ENCODE results near the gene NCBP3. TPM values are rescaled to one million over a fixed set of nuclear protein-coding genes. Genes with fewer than 3 reads are reported as not detected.
"Not testable (repeated sequence)": the region's sequence is repeated elsewhere in the genome, so short reads cannot be mapped to it uniquely, and the experiment has no call there.

Gene NCBP3
- total RNA-seq, 2 experiments from 2014 or later: 35.9 to 44.6 TPM

- Mint-ChIP-seq H3K9me3 (ENCODE audit: low read depth) (no peaks in the 10 kb centered on the region), H3K27me3 (no peaks in the 10 kb centered on the region), H3K4me3 (no peak overlapping the region), H3K4me1 (no peaks in the 10 kb centered on the region), H3K36me3 (ENCODE audit: low read depth) (peaks cover 2% of the 10 kb centered on the region), H3K27ac (no peak overlapping the region)
- intact Hi-C loops (cut with DNase I, micrococcal nuclease): loop anchor here (2.0 to 5.0 kb wide), 5 partner anchors 45 to 215 kb away; no protein-coding TSS in a partner anchor
- ChIA-PET POLR2A (no interaction called here), CTCF (interaction anchor here (0.5 to 1.3 kb wide), 6 partner anchors 17 to 166 kb away, joined by 3 to 6 read pairs (median 3); no protein-coding TSS in a partner anchor)
- DNase-seq (no peak), ATAC-seq (no peak)
Measured at GRCh38 chr17:3861761-3862681, 16.0 kb upstream of the NCBP3 start.

GRCh38 chr17:3860939-3861700, 15.1 kb upstream of the NCBP3 start:
- H3K27me3 Mint-ChIP-seq: no peaks in the 10 kb centered on the region
- no peaks in the 10 kb centered on the region for H3K4me1 Mint-ChIP-seq
- no peak overlapping the region for H3K4me3 Mint-ChIP-seq
- no peaks in the 10 kb centered on the region for H3K9me3 Mint-ChIP-seq (ENCODE audit: low read depth)
- H3K27ac Mint-ChIP-seq: no peak overlapping the region
- intact Hi-C loops (cut with DNase I, micrococcal nuclease): loop anchor here (5.0 kb wide), 3 partner anchors 46 to 216 kb away; no protein-coding TSS in a partner anchor
- CTCF ChIA-PET: interaction anchor here (0.6 to 1.3 kb wide), 6 partner anchors 8 to 150 kb away, joined by 3 to 6 read pairs (median 3); no protein-coding TSS in a partner anchor
- ATAC-seq (no peak), DNase-seq (no peak)
- POLR2A ChIA-PET: no interaction called here
- H3K36me3 Mint-ChIP-seq (ENCODE audit: low read depth): peaks cover 2% of the 10 kb centered on the region

- no peak overlapping the region for H3K27ac Mint-ChIP-seq
- no peaks in the 10 kb centered on the region for H3K27me3 Mint-ChIP-seq
- POLR2A ChIA-PET: no interaction called here
- intact Hi-C loops (cut with DNase I, micrococcal nuclease): loop anchor here (5.0 kb wide), 3 partner anchors 47 to 217 kb away; no protein-coding TSS in a partner anchor
- no peak overlapping the region for H3K4me3 Mint-ChIP-seq
- DNase-seq: no peak
- H3K36me3 Mint-ChIP-seq (ENCODE audit: low read depth): peaks cover 2% of the 10 kb centered on the region
- H3K9me3 Mint-ChIP-seq (ENCODE audit: low read depth): no peaks in the 10 kb centered on the region
- ATAC-seq: no peak
- CTCF ChIA-PET: interaction anchor here (0.6 to 1.1 kb wide), 4 partner anchors 15 to 139 kb away, joined by 3 to 4 read pairs (median 3); no protein-coding TSS in a partner anchor
- no peaks in the 10 kb centered on the region for H3K4me1 Mint-ChIP-seq
Measured at GRCh38 chr17:3859940-3860339, 13.9 kb upstream of the NCBP3 start.

- H3K27me3 Mint-ChIP-seq: peaks cover 2% of the 10 kb centered on the region
- no peaks in the 10 kb centered on the region for H3K9me3 Mint-ChIP-seq (ENCODE audit: low read depth)
- no peak overlapping the region for H3K4me3 Mint-ChIP-seq
- H3K4me1 Mint-ChIP-seq: no peaks in the 10 kb centered on the region
- ChIA-PET POLR2A (no interaction called here), CTCF (interaction anchor here (0.5 to 1.8 kb wide), 5 partner anchors 11 to 1031 kb away, joined by 3 to 6 read pairs (median 3); partner anchors contain the start of gene NCBP3)
- no peak overlapping the region for H3K27ac Mint-ChIP-seq
- no peak for DNase-seq
- intact Hi-C loops (cut with DNase I, micrococcal nuclease): no loop called here
- ATAC-seq: no peak
- peaks cover 2% of the 10 kb centered on the region for H3K36me3 Mint-ChIP-seq (ENCODE audit: low read depth)
Measured at GRCh38 chr17:3857261-3858105, 11.4 kb upstream of the NCBP3 start.

GRCh38 chr17:3854204-3854603, 8.2 kb upstream of the NCBP3 start:
- intact Hi-C loops (cut with DNase I, micrococcal nuclease); H3K27me3 Mint-ChIP-seq; H3K4me1 Mint-ChIP-seq; DNase-seq; H3K36me3 Mint-ChIP-seq (ENCODE audit: low read depth); H3K27ac Mint-ChIP-seq; CTCF ChIA-PET; POLR2A ChIA-PET; H3K9me3 Mint-ChIP-seq (ENCODE audit: low read depth); ATAC-seq; H3K4me3 Mint-ChIP-seq: not testable (repeated sequence)

DNA sequence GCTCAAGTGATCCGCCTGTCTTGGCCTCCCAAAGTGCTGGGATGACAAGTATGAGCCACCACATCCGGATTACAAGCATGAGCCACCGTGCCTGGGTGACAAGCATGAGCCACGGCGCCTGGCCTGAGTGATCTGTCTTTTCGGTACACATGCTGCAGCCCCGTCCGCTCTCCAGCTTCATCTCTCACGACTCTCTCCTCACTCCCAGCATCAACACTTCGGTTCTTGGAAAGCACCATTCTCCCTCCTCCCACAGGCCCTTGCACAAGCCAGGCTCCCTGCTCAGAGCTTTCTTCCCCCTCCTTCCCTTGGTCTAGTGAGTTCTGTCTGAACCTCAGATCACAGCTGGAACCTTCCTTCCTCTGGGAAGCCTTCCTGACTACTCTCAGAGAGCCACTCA, 6.5 kb upstream of the NCBP3 start:
- ChIA-PET POLR2A (no interaction called here), CTCF (interaction anchor here (0.5 to 0.6 kb wide), 2 partner anchors 8 to 568 kb away, joined by 3 read pairs; no protein-coding TSS in a partner anchor)
- no peak overlapping the region for H3K27ac Mint-ChIP-seq
- DNase-seq: no peak
- no peak for ATAC-seq
- H3K4me1 Mint-ChIP-seq: no peaks in the 10 kb centered on the region
- H3K36me3 Mint-ChIP-seq (ENCODE audit: low read depth): no peaks in the 10 kb centered on the region
- intact Hi-C loops (cut with DNase I, micrococcal nuclease): no loop called here
- H3K4me3 Mint-ChIP-seq: no peak overlapping the region
- H3K9me3 Mint-ChIP-seq (ENCODE audit: low read depth): no peaks in the 10 kb centered on the region
- peaks cover 5% of the 10 kb centered on the region for H3K27me3 Mint-ChIP-seq

- H3K4me1 Mint-ChIP-seq: no peaks in the 10 kb centered on the region
- no peak overlapping the region for H3K27ac Mint-ChIP-seq
- no peaks in the 10 kb centered on the region for H3K36me3 Mint-ChIP-seq (ENCODE audit: low read depth)
- peaks cover 5% of the 10 kb centered on the region for H3K27me3 Mint-ChIP-seq
- ATAC-seq (no peak), DNase-seq (no peak)
- H3K9me3 Mint-ChIP-seq (ENCODE audit: low read depth): no peaks in the 10 kb centered on the region
- ChIA-PET POLR2A (no interaction called here), CTCF (interaction anchor here (1.2 to 1.5 kb wide), 2 partner anchors 70 to 114 kb away, joined by 3 read pairs; no protein-coding TSS in a partner anchor)
- H3K4me3 Mint-ChIP-seq: no peak overlapping the region
- intact Hi-C loops (cut with DNase I, micrococcal nuclease): no loop called here
Measured at GRCh38 chr17:3851461-3852100, 5.5 kb upstream of the NCBP3 start.

DNA sequence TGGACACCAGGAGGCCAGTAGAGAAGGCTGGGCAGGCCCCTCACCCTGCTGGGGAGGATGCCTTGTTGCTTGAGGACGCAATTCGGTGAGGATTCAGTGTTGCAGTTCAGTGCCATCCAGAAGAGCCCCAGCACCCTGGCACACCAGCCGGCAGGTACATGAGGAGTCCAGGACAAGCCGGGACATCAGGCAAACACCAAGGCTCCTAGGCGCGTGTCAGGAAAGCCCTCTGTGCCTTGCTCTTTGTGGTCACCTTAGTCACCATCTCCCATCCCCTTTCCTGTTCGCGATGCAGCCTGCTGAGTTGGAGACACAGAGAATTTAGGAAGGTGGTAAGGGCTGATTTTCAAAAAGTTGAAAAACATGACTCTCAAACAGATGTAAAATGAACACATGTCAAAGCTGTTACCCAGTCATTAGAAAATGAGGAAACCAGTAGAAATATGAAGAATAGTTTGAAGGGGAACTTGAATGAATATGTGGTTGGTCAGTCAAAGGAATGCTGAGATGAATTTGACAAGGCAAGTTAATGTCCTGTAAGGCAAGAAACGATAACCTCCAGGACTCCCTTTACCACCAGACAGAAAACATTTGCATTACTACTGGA, 2.3 kb upstream of the NCBP3 start:
- ChIA-PET CTCF (interaction anchor here (1.5 kb wide), 1 partner anchor 15 kb away, joined by 3 read pairs; no protein-coding TSS in a partner anchor), POLR2A (no interaction called here)
- Mint-ChIP-seq H3K4me1 (peaks cover 19% of the 10 kb centered on the region), H3K27me3 (peaks cover 5% of the 10 kb centered on the region), H3K27ac (no peak overlapping the region), H3K4me3 (no peak overlapping the region), H3K9me3 (ENCODE audit: low read depth) (no peaks in the 10 kb centered on the region), H3K36me3 (ENCODE audit: low read depth) (peaks cover 6% of the 10 kb centered on the region)
- intact Hi-C loops (cut with DNase I, micrococcal nuclease): no loop called here
- DNase-seq (no peak), ATAC-seq (no peak)

GRCh38 chr17:3847165-3847670, 1.2 kb upstream of the NCBP3 start:
- ATAC-seq (no peak), DNase-seq (no peak)
- Mint-ChIP-seq H3K4me3 (no peak overlapping the region), H3K9me3 (ENCODE audit: low read depth) (no peaks in the 10 kb centered on the region), H3K36me3 (ENCODE audit: low read depth) (peaks cover 10% of the 10 kb centered on the region), H3K27ac (no peak overlapping the region), H3K27me3 (peaks cover 3% of the 10 kb centered on the region), H3K4me1 (peaks cover 19% of the 10 kb centered on the region)
- intact Hi-C loops (cut with DNase I, micrococcal nuclease): loop anchor here in 1 of 2 experiments (2.0 kb wide), 1 partner anchor 46 kb away; the partner anchor contains the start of gene CAMKK1
- CTCF ChIA-PET: interaction anchor here (0.7 to 5.7 kb wide), 10 partner anchors 11 to 264 kb away, joined by 3 to 86 read pairs (median 4); partner anchors contain the start of gene ATP2A3
- POLR2A ChIA-PET: no interaction called here
